Measurements from ENCODE around the gene ESYT3. TPM values are rescaled to one million over a fixed set of nuclear protein-coding genes. Genes with fewer than 3 reads are reported as not detected.

The ESYT3 gene
- polyA plus RNA-seq, 3 donors = not detected

- Mint-ChIP-seq H3K9me3 (peaks cover 0 to 3% (median 0%) of the 10 kb centered on the region in 7 donors), H3K4me1 (no peaks in the 10 kb centered on the region), H3K4me3 (no peak overlapping the region), H3K27me3 (ENCODE audit: low read depth in 3 of 3) (peaks cover 2 to 18% (median 5%) of the 10 kb centered on the region in 3 donors), H3K27ac (no peak overlapping the region), H3K36me3 (no peaks in the 10 kb centered on the region)
- H3K9me3 ChIP-seq (replicated peaks in 1 of 2; ENCODE audit: control insufficient read depth in 1 of 2, insufficient read depth in 1 of 2, low read length in 2 of 2) = no peaks in the 10 kb centered on the region
- no peaks in the 10 kb centered on the region for H3K27me3 ChIP-seq (ENCODE audit: control insufficient read depth in 2 of 2, insufficient read depth in 2 of 2, low read length in 2 of 2)
- H3K27ac ChIP-seq (ENCODE audit: low read depth in 1 of 2, low read length in 2 of 2) = no peak overlapping the region
- no peaks in the 10 kb centered on the region for H4K20me1 ChIP-seq (ENCODE audit: insufficient read depth, low read length)
- no peak overlapping the region for H3K4me3 ChIP-seq (replicated peaks in 1 of 3; ENCODE audit: low read depth in 2 of 3, low read length in 3 of 3)
- no peaks in the 10 kb centered on the region for H3K36me3 ChIP-seq (replicated peaks in 1 of 2; ENCODE audit: control insufficient read depth in 1 of 2, insufficient read depth in 2 of 2, low read length in 2 of 2)
- no peak overlapping the region for H3K4me2 ChIP-seq (replicated peaks; ENCODE audit: extremely low read depth, low read length, poor library complexity, severe bottlenecking)
- intact Hi-C loops (cut with micrococcal nuclease) = no loop called here
- DNase-seq = no peak
- WGBS (ENCODE audit: insufficient coverage) = no CpG with 5 or more reads among the region's 3 CpGs
- H3K79me2 ChIP-seq (ENCODE audit: insufficient read depth, low read length) = no peaks in the 10 kb centered on the region
- no peak overlapping the region for H2AFZ ChIP-seq (ENCODE audit: insufficient read depth, low read depth, low read length, poor library complexity, severe bottlenecking)
- no peak for TF ChIP-seq CTCF (IDR thresholded peaks at IDR 0.05)
- H3K4me1 ChIP-seq (ENCODE audit: control insufficient read depth in 1 of 2, insufficient read depth in 2 of 2, low read length in 2 of 2) = no peaks in the 10 kb centered on the region
- H3K9ac ChIP-seq (ENCODE audit: insufficient read depth, low read length, poor library complexity, severe bottlenecking) = no peak overlapping the region
These were observed 31.0 kb downstream of the ESYT3 start for GRCh38 chr3:138465451-138465850.

- Histone ChIP-seq H3K36me3 (replicated peaks in 1 of 2; ENCODE audit: control insufficient read depth in 1 of 2, insufficient read depth in 2 of 2, low read length in 2 of 2) (no peaks in the 10 kb centered on the region), H4K20me1 (ENCODE audit: insufficient read depth, low read length) (no peaks in the 10 kb centered on the region), H3K4me3 (replicated peaks in 1 of 3; ENCODE audit: low read depth in 2 of 3, low read length in 3 of 3) (no peak overlapping the region), H3K9me3 (replicated peaks in 1 of 2; ENCODE audit: control insufficient read depth in 1 of 2, insufficient read depth in 1 of 2, low read length in 2 of 2) (no peaks in the 10 kb centered on the region), H3K4me2 (replicated peaks; ENCODE audit: extremely low read depth, low read length, poor library complexity, severe bottlenecking) (no peak overlapping the region), H3K27ac (ENCODE audit: low read depth in 1 of 2, low read length in 2 of 2) (no peak overlapping the region), H3K9ac (ENCODE audit: insufficient read depth, low read length, poor library complexity, severe bottlenecking) (no peak overlapping the region), H3K4me1 (ENCODE audit: control insufficient read depth in 1 of 2, insufficient read depth in 2 of 2, low read length in 2 of 2) (no peaks in the 10 kb centered on the region), H3K27me3 (ENCODE audit: control insufficient read depth in 2 of 2, insufficient read depth in 2 of 2, low read length in 2 of 2) (no peaks in the 10 kb centered on the region), H2AFZ (ENCODE audit: insufficient read depth, low read depth, low read length, poor library complexity, severe bottlenecking) (no peak overlapping the region), H3K79me2 (ENCODE audit: insufficient read depth, low read length) (no peaks in the 10 kb centered on the region)
- 70% methylated on average over 1 of the region's 2 CpGs for whole genome bisulfite sequencing (ENCODE audit: insufficient coverage)
- Mint-ChIP-seq H3K9me3 (peaks cover 0 to 3% (median 0%) of the 10 kb centered on the region in 7 donors), H3K27me3 (ENCODE audit: low read depth in 3 of 3) (peaks cover 2 to 18% (median 5%) of the 10 kb centered on the region in 3 donors), H3K4me3 (no peak overlapping the region), H3K27ac (no peak overlapping the region), H3K36me3 (no peaks in the 10 kb centered on the region), H3K4me1 (no peaks in the 10 kb centered on the region)
- TF ChIP-seq CTCF (IDR thresholded peaks at IDR 0.05) = no peak
- intact Hi-C loops (cut with micrococcal nuclease) = no loop called here
- DNase-seq = no peak
These were observed 31.5 kb downstream of the ESYT3 start for GRCh38 chr3:138465925-138466324.

Measured in CD14-positive monocyte (primary cell).